Measurements from ENCODE around the gene FUZ. TPM values are rescaled to one million over a fixed set of nuclear protein-coding genes. Genes with fewer than 3 reads are reported as not detected.

FUZ gene
- total and polyA plus RNA-seq, 2 donors (not counting 1 experiment from before 2014, with no cell fraction given) = 30.2 to 31.5 TPM

GRCh38 chr19:49788857-49789256 is 24.2 kb downstream of the FUZ start:
- no peak overlapping the region for H3K4me3 Mint-ChIP-seq
- ChIA-PET POLR2A (no interaction called here), CTCF (no interaction called here)
- H3K9me3 ChIP-seq (ENCODE audit: control extremely low read depth in 1 of 3, control insufficient read depth in 2 of 3, insufficient read depth in 1 of 3, low read length in 2 of 3) = peaks cover 0 to 3% (median 0%) of the 10 kb centered on the region in 3 donors
- no peaks in the 10 kb centered on the region for H3K9me3 Mint-ChIP-seq (ENCODE audit: insufficient read depth)
- H3K36me3 ChIP-seq (replicated peaks in 1 of 2; ENCODE audit: control extremely low read depth in 1 of 2, control insufficient read depth in 1 of 2, extremely low read depth in 1 of 2, insufficient read depth in 2 of 2, low read length in 1 of 2) = peaks cover 1 to 55% of the 10 kb centered on the region in 2 experiments
- H3K4me3 ChIP-seq (ENCODE audit: control extremely low read depth in 1 of 5, extremely low read depth in 1 of 5, insufficient read depth in 1 of 5, low read depth in 2 of 5, low read length in 4 of 5) = no peak overlapping the region
- 94% methylated on average over 10 of the region's 10 CpGs for WGBS (ENCODE audit: insufficient coverage)
- H3K27ac ChIP-seq (ENCODE audit: low read length in 2 of 2) = no peak overlapping the region
- H3K4me2 ChIP-seq (replicated peaks; ENCODE audit: low read depth, low read length, poor library complexity, severe bottlenecking) = no peak overlapping the region
- no peaks in the 10 kb centered on the region for H3K27me3 Mint-ChIP-seq
- H3K9ac ChIP-seq (ENCODE audit: low read length) = no peak overlapping the region
- H3K4me1 ChIP-seq (ENCODE audit: control insufficient read depth in 2 of 2, insufficient read depth in 2 of 2, low read length in 2 of 2) = no peaks in the 10 kb centered on the region
- H2AFZ ChIP-seq (ENCODE audit: insufficient read depth, low read depth, low read length, poor library complexity, severe bottlenecking) = no peak overlapping the region
- ATAC-seq (ENCODE audit: low read depth) (no peak), DNase-seq (no peak)
- no peaks in the 10 kb centered on the region for H3K27me3 ChIP-seq (replicated peaks in 1 of 4; ENCODE audit: control extremely low read depth in 1 of 4, control insufficient read depth in 3 of 4, insufficient read depth in 4 of 4, low read length in 3 of 4)
- TF ChIP-seq CTCF (IDR thresholded peaks at IDR 0.05) (no peak), EZH2 (IDR thresholded peaks at IDR 0.05; ENCODE audit: borderline replicate concordance, insufficient read depth, low read depth, low read length, poor library complexity, severe bottlenecking) (no peak)
- H4K20me1 ChIP-seq (ENCODE audit: control insufficient read depth, insufficient read depth, low read length, poor library complexity, severe bottlenecking) = peaks cover 7% of the 10 kb centered on the region
- H3K27ac Mint-ChIP-seq = no peak overlapping the region
- peaks cover 26% of the 10 kb centered on the region for H3K79me2 ChIP-seq (ENCODE audit: control insufficient read depth, insufficient read depth, low read length)
- H3K4me1 Mint-ChIP-seq = no peaks in the 10 kb centered on the region
- intact Hi-C loops (cut with micrococcal nuclease) = no loop called here

GRCh38 chr19:49787746-49788145 is 25.3 kb downstream of the FUZ start:
- 100% methylated on average over 5 of the region's 5 CpGs for WGBS (ENCODE audit: insufficient coverage)
- H3K4me2 ChIP-seq (replicated peaks; ENCODE audit: low read depth, low read length, poor library complexity, severe bottlenecking) = no peak overlapping the region
- H3K36me3 ChIP-seq (replicated peaks in 1 of 2; ENCODE audit: control extremely low read depth in 1 of 2, control insufficient read depth in 1 of 2, extremely low read depth in 1 of 2, insufficient read depth in 2 of 2, low read length in 1 of 2) = peaks cover 8 to 57% of the 10 kb centered on the region in 2 experiments
- peaks cover 36% of the 10 kb centered on the region for H3K79me2 ChIP-seq (ENCODE audit: control insufficient read depth, insufficient read depth, low read length)
- no peaks in the 10 kb centered on the region for H3K27me3 Mint-ChIP-seq
- no peak overlapping the region for H3K4me3 Mint-ChIP-seq
- H3K4me3 ChIP-seq (ENCODE audit: control extremely low read depth in 1 of 5, extremely low read depth in 1 of 5, insufficient read depth in 1 of 5, low read depth in 2 of 5, low read length in 4 of 5) = no peak overlapping the region
- no peak overlapping the region for H3K27ac ChIP-seq (ENCODE audit: low read length in 2 of 2)
- H3K9me3 Mint-ChIP-seq (ENCODE audit: insufficient read depth) = no peaks in the 10 kb centered on the region
- no peak overlapping the region for H3K9ac ChIP-seq (ENCODE audit: low read length)
- H3K9me3 ChIP-seq (ENCODE audit: control extremely low read depth in 1 of 3, control insufficient read depth in 2 of 3, insufficient read depth in 1 of 3, low read length in 2 of 3) = peaks cover 0 to 3% (median 0%) of the 10 kb centered on the region in 3 donors
- POLR2A ChIA-PET = no interaction called here
- H3K27me3 ChIP-seq (replicated peaks in 1 of 4; ENCODE audit: control extremely low read depth in 1 of 4, control insufficient read depth in 3 of 4, insufficient read depth in 4 of 4, low read length in 3 of 4) = no peaks in the 10 kb centered on the region
- H2AFZ ChIP-seq (ENCODE audit: insufficient read depth, low read depth, low read length, poor library complexity, severe bottlenecking) = no peak overlapping the region
- no peaks in the 10 kb centered on the region for H3K4me1 ChIP-seq (ENCODE audit: control insufficient read depth in 2 of 2, insufficient read depth in 2 of 2, low read length in 2 of 2)
- no peak for ATAC-seq (ENCODE audit: low read depth)
- peaks cover 7% of the 10 kb centered on the region for H4K20me1 ChIP-seq (ENCODE audit: control insufficient read depth, insufficient read depth, low read length, poor library complexity, severe bottlenecking)
- no peak overlapping the region for H3K27ac Mint-ChIP-seq
- no peak for DNase-seq
- H3K4me1 Mint-ChIP-seq = no peaks in the 10 kb centered on the region
- intact Hi-C loops (cut with micrococcal nuclease) = no loop called here
- CTCF ChIA-PET = no interaction called here
- TF ChIP-seq EZH2 (IDR thresholded peaks at IDR 0.05; ENCODE audit: borderline replicate concordance, insufficient read depth, low read depth, low read length, poor library complexity, severe bottlenecking) (no peak), CTCF (IDR thresholded peaks at IDR 0.05) (no peak)
